Activated T-cell treated with anti-CD3 and anti-CD28 coated beads, Interleukin-2, amount 50 U/mL, for 1 hour (primary cell): Measurements from ENCODE around the gene NDUFA6.
"Not testable (repeated sequence)": the region's sequence is repeated elsewhere in the genome, so short reads cannot be mapped to it uniquely, and the experiment has no call there.

Experiments
- DNase-seq: peaks from one replicate; pipeline ENCODE4 v3.0.0-alpha.2; 2020

NDUFA6 gene

GRCh38 chr22:42090596-42091454 is at the start of gene NDUFA6:
TSS of gene NDUFA6 (minus strand) at chr22:42090772. CDS start at chr22:42090744, 28 bp downstream.
- peak; percentile 96 for DNase-seq

GRCh38 chr22:42140153-42140552 is 49.6 kb upstream of the NDUFA6 start:
- DNase-seq: not testable (repeated sequence)

- DNase-seq: not testable (repeated sequence)
Measured at GRCh38 chr22:42139508-42139907, 48.9 kb upstream of the NDUFA6 start.

GRCh38 chr22:42138972-42139371 is 48.4 kb upstream of the NDUFA6 start:
- DNase-seq: no peak

GRCh38 chr22:42138122-42138770 is 47.7 kb upstream of the NDUFA6 start:
- DNase-seq: peak; percentile 11

GRCh38 chr22:42135688-42136087 is 45.1 kb upstream of the NDUFA6 start:
- not testable (repeated sequence) for DNase-seq

- DNase-seq: no peak
Measured at GRCh38 chr22:42134100-42135020, 43.8 kb upstream of the NDUFA6 start.

- DNase-seq: peak; percentile 8
Measured at GRCh38 chr22:42132457-42132856, 41.9 kb upstream of the NDUFA6 start.

GRCh38 chr22:42131562-42131961 is 41.0 kb upstream of the NDUFA6 start:
- DNase-seq: no peak

- not testable (repeated sequence) for DNase-seq
Measured at GRCh38 chr22:42130639-42131431, 40.3 kb upstream of the NDUFA6 start, which contains the start of gene CYP2D6. TSS of gene CYP2D6 (minus strand) at chr22:42130810. CDS start at chr22:42130791, 19 bp downstream.

- DNase-seq: not testable (repeated sequence)
Measured at GRCh38 chr22:42130182-42130581, 39.6 kb upstream of the NDUFA6 start.

GRCh38 chr22:42128776-42129694 is 38.5 kb upstream of the NDUFA6 start:
- DNase-seq: not testable (repeated sequence)

GRCh38 chr22:42128007-42128406 is 37.4 kb upstream of the NDUFA6 start:
- DNase-seq: not testable (repeated sequence)

GRCh38 chr22:42127606-42128005 is 37.0 kb upstream of the NDUFA6 start:
- no peak for DNase-seq

GRCh38 chr22:42123529-42123928 is 33.0 kb upstream of the NDUFA6 start:
- DNase-seq: not testable (repeated sequence)

GRCh38 chr22:42120231-42121021 is 29.9 kb upstream of the NDUFA6 start:
- peak; percentile 27 for DNase-seq

- no peak for DNase-seq
Measured at GRCh38 chr22:42116848-42117424, 26.4 kb upstream of the NDUFA6 start.

GRCh38 chr22:42115420-42115830 is 24.9 kb upstream of the NDUFA6 start:
- DNase-seq: not testable (repeated sequence)

- DNase-seq: no peak
Measured at GRCh38 chr22:42114721-42115120, 24.1 kb upstream of the NDUFA6 start.
